Adrenal gland (tissue), 12 donors: ENCODE data around the gene ASTN2. TPM values are rescaled to one million over a fixed set of nuclear protein-coding genes. Genes with fewer than 3 reads are reported as not detected.

ENCODE experiments used
- DNase-seq, 7 donors: peaks; one replicate each; pipeline ENCODE4 v3.0.0-alpha.2; 2019 to 2020
- H3K27ac ChIP-seq, 5 donors: fragments of 200-600 bp; sonication (generic) in 4 of 5; 1 replicate in 3 of 5; 2 replicates in 2 of 5; pipeline versions ENCODE4 v1.5.1 to v1.8.0; 2016 to 2020; ENCODE audit warnings: mild to moderate bottlenecking in 1 of 5
- H3K27me3 ChIP-seq: fragments of 200-600 bp; 2 replicates; pipeline ENCODE4 v1.8.0; 2021
- H3K36me3 ChIP-seq, 2 donors: fragments of 200-600 bp; replicated peaks in 1 of 2; 1 replicate in 1 of 2; 2 replicates in 1 of 2; pipeline versions ENCODE4 v1.5.1 to v1.8.0; 2018 to 2022
- H3K4me1 ChIP-seq, 2 donors: fragments of 200-600 bp; replicated peaks in 1 of 2; 1 replicate in 1 of 2; 2 replicates in 1 of 2; pipeline versions ENCODE4 v1.5.1 to v1.8.0; 2018 to 2021
- H3K4me3 ChIP-seq, 4 donors: fragments of 200-600 bp; sonication (generic) in 3 of 4; one replicate each; pipeline ENCODE4 v1.5.1; 2016 to 2018
- H3K9me3 ChIP-seq, 3 donors: fragments of 200-600 bp; sonication (generic) in 1 of 3; replicated peaks in 1 of 3; 1 replicate in 2 of 3; 2 replicates in 1 of 3; pipeline versions ENCODE4 v1.5.1 to v1.8.0; 2016 to 2021
- CTCF ChIP-seq, 6 experiments: fragments of 450-650 bp in 4 of 6; fragments of 200-600 bp in 2 of 6; sonication (generic) in 1 of 6; IDR thresholded peaks; 1 replicate in 5 of 6; 2 replicates in 1 of 6; pipeline versions ENCODE4 v1.5.1 to v1.8.0; 2016 to 2021; ENCODE audit warnings: antibody characterized with exemption in 6 of 6, mild to moderate bottlenecking in 2 of 6, moderate library complexity in 1 of 6
- POLR2A ChIP-seq, 2 donors: fragments of 450-650 bp; IDR thresholded peaks; one replicate each; pipeline ENCODE4 v1.6.1; 2017; ENCODE audit warnings: antibody characterized with exemption in 2 of 2, mild to moderate bottlenecking in 2 of 2, moderate library complexity in 1 of 2
- WGBS, 4 donors: extraction: QIAGEN DNeasy Blood & Tissue Kit in 2 of 4; methylation state at CpG; one replicate each; pipeline versions ENCODE4 v1.1.5 to v1.1.7; 2013 to 2017; 5-methylcytosine and 5-hydroxymethylcytosine counted together
- intact Hi-C, 2 donors: fragments of 100-400 bp; cut with DNase I; formaldehyde crosslinking; loops; one replicate each; pipeline versions ENCODE4 v1.14.1 to v1.15.0; 2022 to 2023
- polyA plus RNA-seq, 3 donors: library from polyadenylated mRNA; stranded (reverse); fragments of 200-250 nt in 2 of 3; fragments of 350-450 nt in 1 of 3; fragmentation: Illumina TruSeq in 1 of 3; extraction: RNeasy Lipid Tissue Mini Kit (QIAGEN cat#74804) in 1 of 3; gene quantifications; one replicate each; pipeline ENCODE4 v1.2.3, GENCODE V29; 2013 to 2014
- total RNA-seq, 9 donors: library from RNA; depleted of rRNA in 4 of 9; stranded (reverse); fragments of >200 nt in 4 of 9; fragments of 120-200 nt in 1 of 9; fragmentation: NEBNext Ultra II Directional in 1 of 9; extraction: Animal tissue kit (Norgen Biotek cat#: 25700) in 1 of 9; gene quantifications; one replicate each; pipeline versions ENCODE4 v1.1.0 to v1.2.4, GENCODE V29; 2013 to 2023
- donor health status: healthy with polysubstance abuse.
- donor health status: Bipolar disorder and iron deficiency.
- donor health status: DM: yes; HTN: yes; CAD: no.
- donor health status: DM: no; HTN: no; CAD: no.
- donor health status: DM: no; HTN: no; CAD: no.
- donor health status: DM: yes; HTN: yes; CAD: no.

The ASTN2 gene
- total and polyA plus RNA-seq, 12 donors: 2.5 to 15.6 (median 6.8) TPM

- Histone ChIP-seq H3K4me3 (no peak overlapping the region), H3K27ac (no peak overlapping the region), H3K4me1 (no peaks in the 10 kb centered on the region), H3K9me3 (no peaks in the 10 kb centered on the region), H3K36me3 (no peaks in the 10 kb centered on the region), H3K27me3 (no peaks in the 10 kb centered on the region)
- no peak for DNase-seq
- TF ChIP-seq CTCF (IDR thresholded peaks at IDR 0.05): no peak
- no peak for TF ChIP-seq POLR2A (IDR thresholded peaks at IDR 0.05)
- intact Hi-C loops: no loop called here
- 82 to 95% (median 87%) methylated on average over 10 of the region's 10 CpGs for WGBS, 4 donors
These were observed 808.9 kb downstream of the ASTN2 start for GRCh38 chr9:116605904-116606341.

- no peak for DNase-seq
- intact Hi-C loops: no loop called here
- no peaks in the 10 kb centered on the region for H3K36me3 ChIP-seq
- no peak overlapping the region for H3K4me3 ChIP-seq
- H3K9me3 ChIP-seq: no peaks in the 10 kb centered on the region
- TF ChIP-seq POLR2A (IDR thresholded peaks at IDR 0.05) (no peak), CTCF (IDR thresholded peaks at IDR 0.05) (no peak)
- no peak overlapping the region for H3K27ac ChIP-seq
- 91 to 97% (median 94%) methylated on average over 3 of the region's 3 CpGs for WGBS, 4 donors
- no peaks in the 10 kb centered on the region for H3K4me1 ChIP-seq
- no peaks in the 10 kb centered on the region for H3K27me3 ChIP-seq
These were observed 809.8 kb downstream of the ASTN2 start for GRCh38 chr9:116605060-116605459.

GRCh38 chr9:116604251-116604650 is 810.6 kb downstream of the ASTN2 start:
- Histone ChIP-seq H3K4me3 (no peak overlapping the region), H3K27me3 (no peaks in the 10 kb centered on the region), H3K9me3 (no peaks in the 10 kb centered on the region), H3K4me1 (no peaks in the 10 kb centered on the region), H3K27ac (no peak overlapping the region), H3K36me3 (no peaks in the 10 kb centered on the region)
- intact Hi-C loops: no loop called here
- TF ChIP-seq CTCF (IDR thresholded peaks at IDR 0.05) (no peak), POLR2A (IDR thresholded peaks at IDR 0.05) (no peak)
- 85 to 100% (median 97%) methylated on average over 2 of the region's 2 CpGs for WGBS, 4 donors
- DNase-seq: no peak

- no peaks in the 10 kb centered on the region for H3K27me3 ChIP-seq
- WGBS, 4 donors: 83 to 91% (median 87%) methylated on average over 2 of the region's 2 CpGs
- no peaks in the 10 kb centered on the region for H3K36me3 ChIP-seq
- intact Hi-C loops: no loop called here
- DNase-seq: no peak
- no peaks in the 10 kb centered on the region for H3K4me1 ChIP-seq
- no peak for TF ChIP-seq CTCF (IDR thresholded peaks at IDR 0.05)
- TF ChIP-seq POLR2A (IDR thresholded peaks at IDR 0.05): no peak
- no peak overlapping the region for H3K4me3 ChIP-seq
- no peak overlapping the region for H3K27ac ChIP-seq
- H3K9me3 ChIP-seq: no peaks in the 10 kb centered on the region
These were observed 815.4 kb downstream of the ASTN2 start for GRCh38 chr9:116599342-116599884.
